ENCODE measurements around the gene G6PC2.
"Not testable (repeated sequence)": the region's sequence is repeated elsewhere in the genome, so short reads cannot be mapped to it uniquely, and the experiment has no call there.

G6PC2 gene

GRCh38 chr2:168901003-168901402, at the start of gene G6PC2:
TSS of gene G6PC2 (plus strand) at chr2:168901291. CDS start at chr2:168901332, 41 bp downstream.
- peak in 1 of 2 donors; percentile 48 for DNase-seq

- no peak for DNase-seq
Observed at GRCh38 chr2:168851674-168852320, 49.3 kb upstream of the G6PC2 start.

DNA sequence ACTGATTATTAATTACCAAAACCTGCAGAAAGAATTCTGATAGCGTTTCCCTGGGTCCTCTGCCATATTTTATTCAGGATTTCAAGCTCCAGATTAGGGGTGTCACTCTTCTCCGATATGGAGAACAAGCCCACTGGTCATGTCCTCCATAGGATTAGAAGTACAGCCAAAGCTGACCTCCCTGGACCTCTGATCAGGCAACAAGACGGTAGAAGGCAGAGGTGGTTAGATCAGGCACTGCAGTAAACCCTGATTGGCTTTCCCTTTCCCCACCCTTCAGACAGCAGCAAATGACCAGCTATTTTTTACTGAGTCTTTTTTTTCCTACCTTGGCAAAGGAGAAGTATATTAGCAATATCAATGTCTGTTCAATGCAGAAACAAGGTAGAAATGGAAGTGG, 48.6 kb upstream of the G6PC2 start:
- DNase-seq: no peak

DNA sequence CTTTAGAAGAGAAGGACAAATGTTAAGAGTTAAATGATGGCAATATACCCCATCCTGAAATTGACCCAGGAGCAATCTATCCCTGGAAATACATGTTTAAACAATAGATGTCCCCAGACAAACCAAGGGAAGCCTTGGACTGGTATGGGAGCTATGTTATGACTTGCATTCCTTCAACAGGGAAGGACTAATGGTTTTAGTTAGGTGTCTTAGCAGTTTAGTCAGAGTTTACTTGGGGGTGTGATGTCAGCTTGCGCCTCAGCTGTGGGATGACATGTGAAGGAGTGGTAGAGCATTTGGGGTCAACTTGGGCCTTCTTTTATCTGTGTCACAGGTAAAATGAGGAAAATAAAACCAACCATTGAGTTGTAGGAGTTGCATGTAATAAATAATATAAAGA, 47.6 kb upstream of the G6PC2 start:
- DNase-seq: no peak

DNA sequence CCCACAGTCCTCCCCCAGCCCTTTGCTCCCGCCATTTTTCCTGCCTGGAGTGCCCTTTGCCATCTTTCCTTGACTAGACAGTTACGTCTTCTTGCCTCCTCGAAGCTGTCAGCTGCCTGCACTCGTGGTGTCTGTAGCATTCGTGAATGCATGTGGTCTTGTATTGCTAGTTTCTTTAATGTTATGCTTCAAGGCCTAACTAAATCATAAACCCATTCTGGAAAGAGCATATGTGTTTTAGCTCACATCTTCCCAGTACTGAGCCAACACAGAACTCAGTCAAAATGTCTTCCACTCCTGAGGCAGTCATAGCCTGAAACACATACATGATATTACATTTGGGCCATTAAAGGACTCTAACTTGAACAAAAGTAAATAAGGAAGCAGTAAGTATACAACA, 46.4 kb upstream of the G6PC2 start:
- DNase-seq: no peak

DNA sequence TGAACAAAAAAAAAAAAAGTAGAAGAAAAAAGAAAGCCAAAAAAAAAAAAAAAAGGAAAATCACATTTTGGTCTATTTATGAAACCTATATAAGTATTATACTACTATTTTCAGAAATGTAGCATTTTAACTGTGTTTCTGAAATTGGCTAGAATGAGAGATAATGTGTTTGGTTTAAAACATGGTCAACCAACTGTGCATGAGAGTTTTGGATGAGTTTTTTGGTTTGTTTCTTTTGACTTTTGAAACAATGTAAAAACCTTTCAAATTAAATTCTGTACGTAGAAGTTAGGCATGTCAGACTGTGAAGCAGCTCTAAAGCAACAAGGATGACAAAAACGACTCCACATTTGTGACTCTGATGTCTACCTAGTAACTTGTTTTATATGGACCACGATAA, 45.5 kb upstream of the G6PC2 start:
- no peak for DNase-seq

DNA sequence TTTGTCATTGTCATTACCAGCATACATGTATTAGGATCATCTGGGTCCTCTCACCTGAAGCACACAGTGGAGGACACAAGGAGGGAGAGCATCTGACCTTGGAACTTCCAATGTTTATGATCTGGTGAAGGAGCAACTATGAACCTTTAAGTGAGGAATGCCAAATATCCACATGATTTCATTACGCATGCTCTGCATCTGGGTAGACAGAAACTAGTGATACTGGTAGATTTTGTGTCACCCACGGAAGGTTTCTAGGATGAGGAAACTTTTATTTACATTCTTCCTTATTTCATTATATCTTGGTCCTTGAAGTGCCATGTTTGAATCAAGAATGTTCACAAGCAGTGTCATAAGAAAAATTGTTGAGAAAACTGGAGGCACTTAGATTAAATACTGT, 42.9 kb upstream of the G6PC2 start:
- no peak for DNase-seq

DNA sequence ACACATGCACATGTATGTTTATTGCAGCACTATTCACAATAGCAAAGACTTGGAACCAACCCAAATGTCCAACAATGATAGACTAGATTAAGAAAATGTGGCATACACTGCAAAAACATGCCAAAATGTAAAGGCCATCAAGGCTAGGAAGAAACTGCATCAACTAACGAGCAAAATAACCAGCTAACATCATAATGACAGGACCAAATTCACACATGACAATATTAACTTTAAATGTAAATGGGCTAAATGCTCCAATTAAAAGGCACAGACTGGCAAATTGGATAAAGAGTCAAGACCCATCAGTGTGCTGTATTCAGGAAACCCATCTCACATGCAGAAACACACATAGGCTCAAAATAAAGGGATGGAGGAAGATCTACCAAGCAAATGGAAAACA, 33.9 kb upstream of the G6PC2 start:
- DNase-seq: not testable (repeated sequence)

DNA sequence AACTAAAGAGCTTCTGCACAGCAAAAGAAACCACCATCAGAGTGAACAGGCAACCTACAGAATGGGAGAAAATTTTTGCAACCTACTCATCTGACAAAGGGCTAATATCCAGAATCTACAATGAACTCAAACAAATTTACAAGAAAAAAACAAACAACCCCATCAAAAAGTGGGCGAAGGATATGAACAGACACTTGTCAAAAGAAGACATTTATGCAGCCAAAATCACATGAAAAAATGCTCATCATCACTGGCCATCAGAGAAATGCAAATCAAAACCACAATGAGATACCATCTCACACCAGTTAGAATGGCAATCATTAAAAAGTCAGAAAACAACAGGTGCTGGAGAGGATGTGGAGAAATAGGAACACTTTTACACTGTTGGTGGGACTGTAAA, 30.7 kb upstream of the G6PC2 start:
- not testable (repeated sequence) for DNase-seq

DNA sequence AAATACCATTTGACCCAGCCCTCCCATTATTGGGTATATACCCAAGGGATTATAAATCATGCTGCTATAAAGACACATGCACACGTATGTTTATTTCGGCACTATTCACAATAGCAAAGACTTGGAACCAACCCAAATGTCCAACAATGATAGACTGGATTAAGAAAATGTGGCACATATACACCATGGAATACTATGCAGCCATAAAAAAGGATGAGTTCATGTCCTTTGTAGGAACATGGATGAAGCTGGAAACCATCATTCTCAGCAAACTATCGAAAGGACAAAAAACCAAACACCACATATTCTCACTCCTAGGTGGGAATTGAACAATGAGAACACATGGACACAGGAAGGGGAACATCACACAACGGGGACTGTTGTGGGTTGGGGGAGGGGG, 30.3 kb upstream of the G6PC2 start:
- DNase-seq: not testable (repeated sequence)

- no peak for DNase-seq
Observed at GRCh38 chr2:168874368-168875054, 26.6 kb upstream of the G6PC2 start.

- not testable (repeated sequence) for DNase-seq
Observed at GRCh38 chr2:168882163-168882562, 18.9 kb upstream of the G6PC2 start.

DNA sequence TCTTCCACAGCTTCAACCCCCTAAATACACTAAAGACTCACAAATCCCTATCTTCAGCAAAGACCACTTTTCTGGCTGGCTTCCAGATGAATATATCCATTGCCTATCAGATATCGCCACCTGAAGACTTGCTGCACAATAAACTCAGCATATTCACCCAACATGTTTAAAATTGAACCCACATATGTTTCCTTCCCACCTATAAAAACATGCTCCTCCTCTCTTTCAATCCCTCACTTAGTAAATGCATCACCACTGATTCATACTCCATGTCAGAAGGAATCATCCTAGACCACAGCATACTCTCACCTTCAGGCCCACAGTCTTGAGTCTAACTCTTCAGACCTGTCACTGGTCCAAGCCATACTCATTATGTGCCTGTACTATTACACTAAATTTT, 16.1 kb upstream of the G6PC2 start:
- no peak for DNase-seq

DNA sequence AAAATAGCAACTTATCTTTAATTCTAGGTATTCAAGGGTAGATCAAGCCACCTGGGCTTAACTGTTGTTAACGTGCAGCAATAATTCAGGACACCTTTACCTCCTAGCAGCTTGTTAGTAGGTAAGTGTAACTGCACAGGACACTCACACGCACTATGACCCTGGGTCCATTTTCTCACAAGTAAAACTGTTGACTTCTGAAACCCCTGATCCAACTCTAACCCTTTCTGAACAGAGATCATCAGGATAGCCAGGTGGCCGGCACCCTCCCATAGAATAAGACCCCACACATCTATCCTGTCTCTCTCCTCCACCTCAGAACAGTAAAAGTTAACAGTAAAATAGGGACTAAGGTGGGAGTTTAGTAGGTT, 11.5 kb upstream of the G6PC2 start:
- DNase-seq: no peak

GRCh38 chr2:168890006-168890782, 10.9 kb upstream of the G6PC2 start, which contains the start of gene SPC25:
TSS of gene SPC25 (minus strand) at chr2:168890430. CDS start at chr2:168889519, 911 bp downstream.
- peak; percentile 85 for DNase-seq

DNA sequence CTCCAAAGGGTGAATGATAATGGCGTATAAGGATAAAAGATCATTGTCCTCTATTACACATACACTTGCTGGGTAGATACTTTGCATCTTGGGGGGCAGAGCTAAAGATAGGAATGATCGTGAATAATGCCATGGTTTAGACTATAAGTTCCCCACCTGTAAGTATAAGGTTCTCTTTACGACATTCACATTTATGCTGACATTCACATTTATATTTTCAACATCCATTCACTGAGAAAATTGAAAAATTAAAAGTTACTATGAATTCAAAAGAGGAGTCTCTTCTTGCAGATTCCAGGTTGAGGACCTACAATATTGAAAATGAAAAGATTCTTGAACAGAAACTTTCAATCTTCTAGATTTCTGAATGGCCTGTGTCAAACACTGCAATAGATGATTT, 8.8 kb upstream of the G6PC2 start:
- DNase-seq: no peak

DNA sequence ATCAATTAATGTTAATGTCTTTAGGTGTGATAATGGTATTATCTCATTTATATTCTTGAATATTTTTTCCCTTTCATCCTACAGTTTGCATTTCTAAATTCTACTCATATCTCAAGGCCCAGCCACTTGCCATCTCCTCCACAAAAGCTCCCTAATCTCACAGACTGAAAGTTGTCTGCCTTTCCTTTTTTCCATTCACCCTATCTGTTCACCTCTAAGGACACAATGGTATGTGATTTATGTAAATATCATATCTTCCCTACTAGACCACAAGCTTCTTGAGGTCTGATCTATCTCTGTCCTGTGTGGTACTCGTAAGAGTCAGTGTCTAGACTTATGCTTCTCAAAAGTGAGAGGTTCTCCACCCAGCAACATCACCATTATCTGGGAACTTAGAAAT, 7.0 kb upstream of the G6PC2 start:
- DNase-seq: no peak

GRCh38 chr2:168894720-168895119, 6.4 kb upstream of the G6PC2 start:
- DNase-seq: no peak

GRCh38 chr2:168895771-168896170, 5.3 kb upstream of the G6PC2 start:
- DNase-seq: no peak

DNA sequence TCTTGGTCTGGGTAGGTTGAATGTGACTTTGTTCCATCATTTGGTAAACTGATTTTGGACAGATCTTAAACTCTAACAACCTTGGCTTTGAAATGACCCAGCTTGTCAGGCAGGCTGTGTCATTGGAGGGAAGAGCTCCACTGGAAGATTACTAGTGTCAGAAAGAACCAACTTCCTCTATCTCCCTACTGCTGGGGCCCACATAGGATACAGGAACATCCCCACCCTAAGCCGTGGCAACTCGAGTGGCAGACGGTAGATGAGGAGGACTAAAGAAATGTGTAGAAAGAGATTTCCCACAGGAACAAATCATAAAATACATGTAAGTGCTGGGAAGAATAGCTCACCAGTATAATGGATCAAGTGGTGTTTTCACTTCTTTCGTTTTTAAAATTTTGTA, 4.3 kb upstream of the G6PC2 start:
- no peak for DNase-seq

- no peak for DNase-seq
Observed at GRCh38 chr2:168897449-168897848, 3.6 kb upstream of the G6PC2 start.

GRCh38 chr2:168903888-168904287, 2.8 kb downstream of the G6PC2 start:
- no peak for DNase-seq

- DNase-seq: no peak
Observed at GRCh38 chr2:168904358-168904757, 3.3 kb downstream of the G6PC2 start.

Measured in hippocampal formation (tissue), 2 donors.